Smooth muscle cell (in vitro differentiated cells): ENCODE results near the gene SLC17A7. TPM values are rescaled to one million over a fixed set of nuclear protein-coding genes. Genes with fewer than 3 reads are reported as not detected.

Experiments
- DNase-seq: peaks from one replicate; lab custom pipeline; 2025; ENCODE audit not compliant: unreplicated experiment; lab: John Stamatoyannopoulos, UW
- H2AFZ ChIP-seq: fragments of 200-600 bp; sonication (generic); 2 replicates; pipeline ENCODE4 v1.6.0; 2016; ENCODE audit warnings: antibody characterized with exemption, low read depth, mild to moderate bottlenecking
- H3F3A ChIP-seq: fragments of 200-600 bp; sonication (generic); 2 replicates; pipeline ENCODE4 v1.6.0; 2017; ENCODE audit warnings: antibody characterized with exemption, low read depth
- H3K27ac ChIP-seq: fragments of 200-600 bp; sonication (generic); 2 replicates; pipeline ENCODE4 v1.5.1; 2016; ENCODE audit warnings: low read depth, mild to moderate bottlenecking
- H3K27me3 ChIP-seq: fragments of 200-600 bp; sonication (generic); 2 replicates; pipeline ENCODE4 v1.6.1; 2016; ENCODE audit warnings: low read depth, mild to moderate bottlenecking
- H3K36me3 ChIP-seq: fragments of 200-600 bp; sonication (generic); 2 replicates; pipeline ENCODE4 v1.5.1; 2016; ENCODE audit warnings: low read depth
- H3K4me1 ChIP-seq: fragments of 200-600 bp; sonication (generic); 2 replicates; pipeline ENCODE4 v1.5.1; 2016; ENCODE audit warnings: low read depth
- H3K4me2 ChIP-seq: fragments of 200-600 bp; sonication (generic); 2 replicates; pipeline ENCODE4 v1.6.0; 2016; ENCODE audit warnings: mild to moderate bottlenecking
- H3K4me3 ChIP-seq: fragments of 200-600 bp; sonication (generic); 2 replicates; pipeline ENCODE4 v1.5.1; 2016; ENCODE audit warnings: mild to moderate bottlenecking
- H3K79me2 ChIP-seq: fragments of 200-600 bp; sonication (generic); 2 replicates; pipeline ENCODE4 v1.6.0; 2016; ENCODE audit warnings: low read depth, mild to moderate bottlenecking
- H3K9ac ChIP-seq: fragments of 200-600 bp; sonication (generic); 2 replicates; pipeline ENCODE4 v1.6.0; 2016; ENCODE audit warnings: low read depth
- H3K9me3 ChIP-seq: fragments of 200-600 bp; sonication (generic); replicated peaks from 2 replicates; pipeline ENCODE4 v1.5.1; 2016; ENCODE audit warnings: low read depth
- H4K20me1 ChIP-seq: fragments of 200-600 bp; sonication (generic); 2 replicates; pipeline ENCODE4 v1.6.0; 2016; ENCODE audit warnings: low read depth
- CTCF ChIP-seq: fragments of 200-600 bp; sonication (generic); IDR thresholded peaks from 2 replicates; pipeline ENCODE4 v1.5.1; 2017; ENCODE audit warnings: borderline replicate concordance, mild to moderate bottlenecking, antibody characterized with exemption; ENCODE audit not compliant: insufficient read depth, poor library complexity, severe bottlenecking
- WGBS: methylation state at CpG from one replicate; pipeline ENCODE4 v1.1.7; 2016; ENCODE audit warnings: low lambda C conversion rate; 5-methylcytosine and 5-hydroxymethylcytosine counted together
- polyA plus RNA-seq: library from polyadenylated mRNA; unstranded; fragments of >200 nt; fragmentation: Nextera tagmentation; extraction: Ambion mirVana; gene quantifications from 2 replicates; pipeline ENCODE4 v1.2.1, GENCODE V29; 2016
- total RNA-seq: library from RNA; depleted of rRNA; stranded (reverse); fragments of >200 nt; gene quantifications from 2 replicates; pipeline ENCODE4 v1.2.3, GENCODE V29; 2014

SLC17A7 gene
- total and polyA plus RNA-seq, 2 experiments from 2014 or later, result 0.04 TPM; not detected in 1

- Histone ChIP-seq H4K20me1 (no peaks in the 10 kb centered on the region), H3K4me2 (no peak overlapping the region), H3K79me2 (no peaks in the 10 kb centered on the region), H3K27me3 (no peaks in the 10 kb centered on the region), H3K27ac (no peak overlapping the region), H3K4me1 (no peaks in the 10 kb centered on the region), H3K9ac (no peak overlapping the region), H3K4me3 (no peak overlapping the region), H3F3A (no peaks in the 10 kb centered on the region), H3K36me3 (no peaks in the 10 kb centered on the region), H2AFZ (no peak overlapping the region), H3K9me3 (no peaks in the 10 kb centered on the region)
- no peak for DNase-seq
- 90% methylated on average over 8 of the region's 14 CpGs for WGBS
- no peak for TF ChIP-seq CTCF
Measured at GRCh38 chr19:49479975-49480628, 38.8 kb upstream of the SLC17A7 start.

DNA sequence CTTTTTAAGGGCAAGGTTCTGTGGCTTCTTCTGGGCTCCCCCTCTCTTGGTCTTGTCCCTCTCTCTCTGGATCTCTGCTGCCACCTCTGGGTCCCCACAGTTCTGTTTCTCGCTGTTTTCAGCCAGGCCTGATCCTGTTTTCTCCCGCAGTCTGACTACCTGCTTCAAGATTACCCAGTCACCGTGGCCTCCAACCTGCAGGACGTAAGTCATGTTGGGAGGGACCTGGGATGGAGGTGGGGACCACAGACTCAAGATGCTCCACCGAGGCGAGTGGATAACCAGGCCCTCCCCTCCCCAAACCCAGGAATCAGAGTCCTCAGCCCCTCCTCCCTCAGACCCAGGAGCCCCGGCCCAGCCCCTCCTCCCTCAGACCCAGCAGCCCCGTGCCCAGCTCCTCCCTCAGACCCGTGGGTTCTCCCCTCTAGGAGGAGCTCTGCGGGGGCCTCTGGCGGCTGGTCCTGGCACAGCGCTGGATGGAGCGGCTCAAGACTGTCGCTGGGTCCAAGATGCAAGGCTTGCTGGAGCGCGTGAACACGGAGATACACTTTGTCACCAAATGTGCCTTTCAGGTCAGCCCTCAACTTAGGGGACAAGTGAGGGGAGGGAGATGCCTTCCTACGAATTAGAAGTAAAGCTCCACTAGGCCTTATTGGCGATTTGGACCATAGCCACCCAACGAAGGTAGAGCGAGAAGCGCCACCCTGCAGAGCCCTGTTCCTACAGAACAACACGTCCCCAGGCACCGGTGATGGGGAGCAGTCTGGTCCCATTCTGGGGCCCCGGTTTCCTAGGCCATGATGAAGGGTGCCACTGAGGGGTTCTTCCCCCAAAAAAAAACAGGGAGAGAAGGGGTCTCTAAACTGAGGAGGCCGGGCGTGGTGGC lies 34.9 kb upstream of the SLC17A7 start:
- Histone ChIP-seq H3K9me3 (no peaks in the 10 kb centered on the region), H3K27me3 (no peaks in the 10 kb centered on the region), H3F3A (no peaks in the 10 kb centered on the region), H3K9ac (no peak overlapping the region), H3K27ac (no peak overlapping the region), H3K4me1 (no peaks in the 10 kb centered on the region), H4K20me1 (no peaks in the 10 kb centered on the region), H2AFZ (no peak overlapping the region), H3K4me2 (no peak overlapping the region), H3K36me3 (no peaks in the 10 kb centered on the region), H3K4me3 (no peak overlapping the region), H3K79me2 (no peaks in the 10 kb centered on the region)
- 43% methylated on average over 27 of the region's 27 CpGs for WGBS
- DNase-seq, result peak; percentile 17
- peak; percentile 48 for TF ChIP-seq CTCF

DNA sequence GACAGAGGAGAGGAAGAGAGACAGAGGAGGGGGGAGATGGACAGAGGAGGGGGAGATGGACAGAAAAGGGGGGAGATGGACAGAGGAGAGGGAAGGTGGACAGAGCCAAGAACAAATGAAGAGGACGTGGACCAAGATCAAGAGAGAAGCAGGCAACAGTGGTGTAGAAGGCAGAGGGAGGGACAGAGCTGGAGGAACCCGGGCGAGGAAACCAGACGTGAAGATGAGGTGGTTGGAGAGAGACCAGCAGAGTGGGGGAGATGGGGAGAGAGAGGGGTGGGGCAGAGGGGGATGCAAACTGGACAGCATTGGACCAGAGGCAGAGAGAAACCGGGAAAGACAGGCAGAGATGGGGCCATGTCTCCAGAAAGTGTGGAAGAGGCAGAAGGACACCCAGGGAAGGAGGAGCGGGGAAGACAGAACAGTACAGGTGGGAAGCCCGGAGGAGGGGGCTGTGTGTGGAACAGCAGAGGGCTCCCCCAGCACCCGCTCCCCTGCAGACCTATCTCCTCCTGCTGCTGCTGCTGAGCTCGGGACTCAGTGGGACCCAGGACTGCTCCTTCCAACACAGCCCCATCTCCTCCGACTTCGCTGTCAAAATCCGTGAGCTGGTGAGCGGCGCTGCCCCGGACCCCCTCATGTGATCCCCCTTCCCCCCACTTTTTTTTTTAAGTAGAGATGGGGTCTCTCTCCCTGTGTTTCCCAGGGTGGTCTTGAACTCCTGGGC lies 34.0 kb upstream of the SLC17A7 start:
- WGBS, result 75% methylated on average over 6 of the region's 15 CpGs
- no peak overlapping the region for H3K4me3 ChIP-seq
- H3K9ac ChIP-seq, result no peak overlapping the region
- no peaks in the 10 kb centered on the region for H3F3A ChIP-seq
- no peaks in the 10 kb centered on the region for H4K20me1 ChIP-seq
- no peak for TF ChIP-seq CTCF
- no peak overlapping the region for H3K4me2 ChIP-seq
- H3K27me3 ChIP-seq, result no peaks in the 10 kb centered on the region
- H3K27ac ChIP-seq, result no peak overlapping the region
- H3K4me1 ChIP-seq, result no peaks in the 10 kb centered on the region
- H3K36me3 ChIP-seq, result no peaks in the 10 kb centered on the region
- DNase-seq, result no peak
- H3K79me2 ChIP-seq, result no peaks in the 10 kb centered on the region
- H3K9me3 ChIP-seq, result no peaks in the 10 kb centered on the region
- no peak overlapping the region for H2AFZ ChIP-seq
